K562 (cell line): Measurements from ENCODE around the gene EPB41L2. TPM values are rescaled to one million over a fixed set of nuclear protein-coding genes. Genes with fewer than 3 reads are reported as not detected.

Source experiments
- ATAC-seq: fragments of 200-7000 bp; cut with Tn5 transposase; 3 replicates; pipeline ENCODE4 v1.9.1; 2020; ENCODE audit warnings: moderate library complexity
- BruUV-seq: library from RNA; stranded (reverse); fragments of 400-500 nt; replicated peaks from 2 replicates; lab custom pipeline; 2021; lab: Mats Ljungman, UMichigan
- CTCF ChIA-PET: fragments of 300-600 bp; formaldehyde crosslinking; extraction: SDS; loops from one replicate; lab custom pipeline; 2021; ENCODE audit warnings: low intra/inter-chr PET ratio; lab: Yijun Ruan, JAX
- POLR2A ChIA-PET: fragments of 300-600, 350-650 bp; sonication (Branson Sonifier 250); formaldehyde crosslinking; extraction: SDS; loops from one replicate; lab custom pipeline; 2021; ENCODE audit warnings: antibody characterized with exemption, inconsistent platforms; lab: Yijun Ruan, JAX
- DNase-seq, 4 experiments: peaks; one replicate each; pipeline versions ENCODE4 v3.0.0 to v3.0.0-alpha.2; 2011 to 2018; ENCODE audit warnings: low spot score in 3 of 4, mixed read lengths in 3 of 4; ENCODE audit errors: extremely low read depth in 1 of 4
- FAIRE-seq: peaks from 2 replicates; lab custom pipeline; 2011; peaks lifted over from hg19 to GRCh38; lab: Jason Lieb, UNC
- H2AFZ ChIP-seq: 2 replicates; pipeline ENCODE4 v1.6.0; 2011; ENCODE audit warnings: low read depth, low read length, control low read depth, inconsistent platforms
- H3K27ac ChIP-seq: fragments of 200-600 bp; 3 replicates; pipeline ENCODE4 v1.8.0; 2011; ENCODE audit warnings: low read depth, mild to moderate bottlenecking, control low read depth, inconsistent platforms, low read length, moderate library complexity, mixed read lengths; ENCODE audit errors: extremely low read depth
- H3K27me3 ChIP-seq, 2 experiments: fragments of 300-600 bp in 1 of 2; 2 replicates in 1 of 2; 3 replicates in 1 of 2; pipeline versions ENCODE4 v1.6.0 to v1.8.0; 2011; ENCODE audit warnings: inconsistent platforms in 2 of 2, low read length in 2 of 2, mild to moderate bottlenecking in 1 of 2, mixed read lengths in 1 of 2, moderate library complexity in 1 of 2; ENCODE audit not compliant: control insufficient read depth in 2 of 2, insufficient read depth in 2 of 2
- H3K36me3 ChIP-seq: fragments of 300-600 bp; 3 replicates; pipeline ENCODE4 v1.8.0; 2011; ENCODE audit warnings: mild to moderate bottlenecking, low read length, inconsistent platforms; ENCODE audit not compliant: control insufficient read depth, insufficient read depth
- H3K4me1 ChIP-seq, 2 experiments: fragments of 200-600 bp in 1 of 2; replicated peaks in 1 of 2; 2 replicates in 1 of 2; 3 replicates in 1 of 2; pipeline versions ENCODE4 v1.5.1 to v1.8.0; 2011; ENCODE audit warnings: inconsistent platforms in 2 of 2, low read length in 2 of 2, mild to moderate bottlenecking in 1 of 2, mixed read lengths in 1 of 2, moderate library complexity in 1 of 2; ENCODE audit not compliant: control insufficient read depth in 2 of 2, insufficient read depth in 2 of 2
- H3K4me2 ChIP-seq: 2 replicates; pipeline ENCODE4 v1.6.1; 2011; ENCODE audit warnings: low read length, control low read depth, inconsistent platforms, mixed read lengths; ENCODE audit not compliant: insufficient read depth
- H3K4me3 ChIP-seq: fragments of 200-600 bp; sonication (generic), shearing (Covaris generic); 2 replicates; pipeline ENCODE4 v1.5.1; 2016; ENCODE audit warnings: control low read depth, inconsistent platforms
- H3K79me2 ChIP-seq: fragments of 200-600 bp; 3 replicates; pipeline ENCODE4 v1.8.0; 2011; ENCODE audit warnings: low read length, inconsistent platforms; ENCODE audit not compliant: control insufficient read depth, insufficient read depth
- H3K9ac ChIP-seq, 2 experiments: 2 replicates each; pipeline versions ENCODE4 v1.6.0 to v1.6.1; 2011; ENCODE audit warnings: low read depth in 2 of 2, low read length in 2 of 2, control low read depth in 1 of 2, inconsistent platforms in 1 of 2, mild to moderate bottlenecking in 1 of 2, mixed read lengths in 1 of 2; ENCODE audit not compliant: insufficient read depth in 1 of 2
- H3K9me1 ChIP-seq: one replicate; pipeline ENCODE4 v1.6.0; 2011; ENCODE audit warnings: inconsistent platforms, mild to moderate bottlenecking, low read length, moderate library complexity; ENCODE audit not compliant: control insufficient read depth, insufficient read depth
- H3K9me3 ChIP-seq: replicated peaks from 2 replicates; pipeline ENCODE4 v1.5.1; 2011; ENCODE audit warnings: low read depth, low read length, inconsistent platforms; ENCODE audit not compliant: control insufficient read depth, insufficient read depth
- H4K20me1 ChIP-seq: replicated peaks from 2 replicates; pipeline ENCODE4 v1.6.1; 2011; ENCODE audit warnings: low read length, inconsistent platforms, mixed read lengths; ENCODE audit not compliant: control insufficient read depth, insufficient read depth
- RBM34 ChIP-seq: fragments of 200-400 bp; formaldehyde crosslinking; IDR thresholded peaks from 2 replicates; pipeline ENCODE4 v1.6.1; 2018; ENCODE audit warnings: low read length, borderline replicate concordance; ENCODE audit not compliant: insufficient read depth
- TAL1 ChIP-seq: fragments of 450-650 bp; IDR thresholded peaks from 2 replicates; pipeline ENCODE4 v1.6.1; 2016; ENCODE audit warnings: mild to moderate bottlenecking
- WGBS: fragments of 100-300 bp; shearing (Covaris generic); methylation state at CpG from one replicate; pipeline ENCODE4 v1.1.6; 2016; ENCODE audit warnings: low coverage, mixed read lengths; ENCODE audit not compliant: insufficient coverage; ENCODE audit errors: missing lambda C conversion rate; 5-methylcytosine and 5-hydroxymethylcytosine counted together
- in situ Hi-C: fragments of 300-500 bp; cut with MboI; formaldehyde crosslinking; loops from 4 replicates; pipeline ENCODE4 v1.15.0; 2018; ENCODE audit warnings: inconsistent platforms, mixed read lengths
- intact Hi-C: fragments of 100-400 bp; cut with micrococcal nuclease; formaldehyde crosslinking; loops from 2 replicates; pipeline ENCODE4 v1.14.2; 2022
- polyA plus RNA-seq, 8 experiments: library from polyadenylated mRNA; depleted of rRNA in 4 of 8; stranded (reverse) in 5 of 8; unstranded in 3 of 8; fragments of >200 nt; fragmentation: Nextera tagmentation in 2 of 8; fragmentation: Illumina TruSeq in 1 of 8; extraction: Ambion mirVana in 2 of 8; extraction: Trizol in 1 of 8; gene quantifications; 2 replicates each; pipeline versions ENCODE4 v1.2.1 to v1.2.3, GENCODE V29; 2011 to 2014; ENCODE audit warnings: inconsistent platforms in 1 of 8, missing spikeins in 1 of 8
- total RNA-seq, 7 experiments: library from RNA; depleted of rRNA in 6 of 7; stranded (reverse); fragments of >200 nt in 6 of 7; fragmentation: Illumina TruSeq in 2 of 7; extraction: Trizol in 2 of 7; gene quantifications; 2 replicates each; pipeline versions ENCODE4 v1.2.1 to v1.2.3, GENCODE V29; 2011 to 2021; ENCODE audit warnings: low replicate concordance in 1 of 7
- TF ChIP-seq, protein P1 (sequence below): sonication (generic); formaldehyde crosslinking; IDR thresholded peaks from 2 replicates; pipeline ENCODE4 v1.8.1; 2023; ENCODE audit warnings: mild to moderate bottlenecking, missing genetic modification reagents

Gene EPB41L2
- total and polyA plus RNA-seq, 9 of the 15 experiments (the other 6 are each of a cell fraction or from before 2014, with no cell fraction given): 5.1 to 53.6 (median 25.0) TPM

DNA sequence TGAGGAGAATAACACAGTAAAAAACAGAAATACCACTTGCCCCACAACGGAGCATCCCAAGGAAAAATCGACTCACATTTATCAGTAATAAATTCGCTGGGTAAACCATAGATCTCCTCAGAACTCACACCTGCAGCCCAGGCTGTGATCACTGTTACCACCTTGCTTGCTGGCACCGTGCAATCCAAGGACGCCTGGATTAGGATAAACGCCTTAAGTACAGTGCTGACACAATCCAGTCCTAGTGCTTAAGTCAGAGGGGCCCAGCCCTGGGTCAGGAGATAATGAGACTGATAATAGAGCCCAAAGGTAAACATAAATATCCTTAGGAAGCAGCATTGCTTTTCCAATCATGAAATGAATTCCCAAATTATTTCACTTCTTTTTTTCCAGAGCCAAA is 62.5 kb downstream of the EPB41L2 start:
- no TSS peak for BruUV-seq

More for the DNA sequence above, 62.5 kb downstream of the EPB41L2 start:
- H2AFZ ChIP-seq: 0 out of 2 replicates have a peak overlapping the region, but pooled peaks have one; percentile 13
- no peak overlapping the region; the same call in 1 of the 3 replicates for H3K27ac ChIP-seq
- H4K20me1 ChIP-seq: no peaks in the 10 kb centered on the region
- no peaks in the 10 kb centered on the region for H3K36me3 ChIP-seq
- CTCF ChIA-PET: no interaction called here
- peaks cover 4 to 19% of the 10 kb centered on the region in 2 experiments; a peak in 4 of 5 replicates for H3K4me1 ChIP-seq
- H3K9me3 ChIP-seq: no peaks in the 10 kb centered on the region
- H3K4me3 ChIP-seq: no peak overlapping the region
- intact Hi-C loops: no loop called here
- in situ Hi-C loops: no loop called here
- H3K27me3 ChIP-seq: no peaks in the 10 kb centered on the region
- peak overlapping the region in 1 of 2 experiments; percentile 17; a peak in 2 of 4 replicates for H3K9ac ChIP-seq
- FAIRE-seq: no peak
- POLR2A ChIA-PET: no interaction called here
- TF ChIP-seq TAL1 (0 out of 2 replicates have a peak, but pooled peaks have one; percentile 9), RBM34 (no peak)
- TF ChIP-seq, protein P1, sequence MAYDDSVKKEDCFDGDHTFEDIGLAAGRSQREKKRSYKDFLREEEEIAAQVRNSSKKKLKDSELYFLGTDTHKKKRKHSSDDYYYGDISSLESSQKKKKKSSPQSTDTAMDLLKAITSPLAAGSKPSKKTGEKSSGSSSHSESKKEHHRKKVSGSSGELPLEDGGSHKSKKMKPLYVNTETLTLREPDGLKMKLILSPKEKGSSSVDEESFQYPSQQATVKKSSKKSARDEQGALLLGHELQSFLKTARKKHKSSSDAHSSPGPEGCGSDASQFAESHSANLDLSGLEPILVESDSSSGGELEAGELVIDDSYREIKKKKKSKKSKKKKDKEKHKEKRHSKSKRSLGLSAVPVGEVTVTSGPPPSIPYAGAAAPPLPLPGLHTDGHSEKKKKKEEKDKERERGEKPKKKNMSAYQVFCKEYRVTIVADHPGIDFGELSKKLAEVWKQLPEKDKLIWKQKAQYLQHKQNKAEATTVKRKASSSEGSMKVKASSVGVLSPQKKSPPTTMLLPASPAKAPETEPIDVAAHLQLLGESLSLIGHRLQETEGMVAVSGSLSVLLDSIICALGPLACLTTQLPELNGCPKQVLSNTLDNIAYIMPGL (CRISPR knock-in tag): no peak
- 3% methylated on average over 6 of the region's 6 CpGs for WGBS
- H3K9me1 ChIP-seq: no peaks in the 10 kb centered on the region
- H3K4me2 ChIP-seq: peak overlapping the region; percentile 35
- ATAC-seq: peak; percentile 65
- peaks cover 69% of the 10 kb centered on the region for H3K79me2 ChIP-seq
- no peak for DNase-seq
